Neuron (in vitro differentiated cells): ENCODE measurements around the gene DENND1A.
"Not testable (repeated sequence)": the region's sequence is repeated elsewhere in the genome, so short reads cannot be mapped to it uniquely, and the experiment has no call there.

Experiments
- H2AFZ ChIP-seq: one replicate; pipeline ENCODE4 v1.6.1; 2013; ENCODE audit warnings: low read depth, mild to moderate bottlenecking, inconsistent platforms, low read length, moderate library complexity
- H3K27me3 ChIP-seq: one replicate; pipeline ENCODE4 v1.6.1; 2013; ENCODE audit warnings: low read length; ENCODE audit not compliant: insufficient read depth
- H3K36me3 ChIP-seq: one replicate; pipeline ENCODE4 v1.6.1; 2013; ENCODE audit warnings: low read length; ENCODE audit not compliant: insufficient read depth
- H3K4me1 ChIP-seq: one replicate; pipeline ENCODE4 v1.6.1; 2013; ENCODE audit warnings: low read length; ENCODE audit not compliant: insufficient read depth
- H3K4me3 ChIP-seq: 2 replicates; pipeline ENCODE4 v1.5.1; 2013; ENCODE audit warnings: mild to moderate bottlenecking, low read length, moderate library complexity
- H3K9me3 ChIP-seq: one replicate; pipeline ENCODE4 v1.6.1; 2013; ENCODE audit warnings: low read length

DENND1A gene

DNA sequence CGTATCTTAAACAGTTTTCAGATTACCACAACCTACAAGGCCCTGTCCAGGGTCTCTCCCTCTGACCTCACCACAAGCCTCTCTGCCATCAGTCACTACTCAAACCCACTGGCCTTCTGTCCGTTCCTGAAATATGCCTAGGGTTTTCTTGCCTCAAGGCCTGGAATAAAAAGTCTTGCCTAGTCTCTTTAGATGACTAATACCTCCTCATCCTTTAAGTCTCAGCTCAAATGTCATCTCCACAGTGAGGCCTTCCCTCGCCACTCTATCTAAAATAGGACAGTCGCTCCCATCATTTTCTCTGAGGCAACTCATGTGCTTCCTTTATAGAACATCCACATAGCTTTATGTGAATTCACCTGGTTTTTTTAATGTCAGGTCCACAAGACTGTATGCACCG is 5.2 kb downstream of the DENND1A start:
- H3K27me3 ChIP-seq = no peaks in the 10 kb centered on the region
- peaks cover 17% of the 10 kb centered on the region for H3K4me1 ChIP-seq
- no peak overlapping the region for H2AFZ ChIP-seq
- no peak overlapping the region for H3K4me3 ChIP-seq
- no peaks in the 10 kb centered on the region for H3K36me3 ChIP-seq
- H3K9me3 ChIP-seq = peaks cover 3% of the 10 kb centered on the region

- Histone ChIP-seq H3K27me3 (no peaks in the 10 kb centered on the region), H3K36me3 (no peaks in the 10 kb centered on the region), H2AFZ (no peak overlapping the region), H3K4me3 (no peak overlapping the region), H3K9me3 (peaks cover 5% of the 10 kb centered on the region), H3K4me1 (peaks cover 12% of the 10 kb centered on the region)
Measured at GRCh38 chr9:123923884-123924283, 6.0 kb downstream of the DENND1A start.

- Histone ChIP-seq H3K9me3 (peaks cover 5% of the 10 kb centered on the region), H3K4me1 (peaks cover 7% of the 10 kb centered on the region), H3K36me3 (no peaks in the 10 kb centered on the region), H3K27me3 (no peaks in the 10 kb centered on the region), H2AFZ (no peak overlapping the region), H3K4me3 (no peak overlapping the region)
Measured at GRCh38 chr9:123923377-123923776, 6.5 kb downstream of the DENND1A start.

DNA sequence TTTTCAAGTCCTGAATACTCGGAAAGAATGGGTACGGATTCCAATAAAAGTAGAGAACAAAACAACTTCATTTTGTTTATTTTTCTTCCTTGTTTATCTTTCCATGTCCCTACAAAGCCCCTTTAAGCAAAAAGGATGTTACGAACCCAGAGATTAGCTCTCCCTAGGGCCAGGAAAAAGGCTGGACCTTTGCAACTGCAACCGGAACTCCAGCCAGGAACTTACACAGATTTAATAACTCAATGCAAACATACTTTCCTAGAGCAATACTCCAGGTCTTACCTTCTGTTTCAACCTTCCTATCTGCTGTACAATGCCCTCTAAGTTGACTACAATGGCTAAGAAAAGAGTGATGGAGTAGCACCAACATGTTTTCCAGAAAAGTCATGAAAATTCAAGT is 7.0 kb downstream of the DENND1A start:
- no peak overlapping the region for H2AFZ ChIP-seq
- no peak overlapping the region for H3K4me3 ChIP-seq

GRCh38 chr9:123922431-123922830 is 7.5 kb downstream of the DENND1A start:
- Histone ChIP-seq H3K9me3 (peaks cover 5% of the 10 kb centered on the region), H3K27me3 (no peaks in the 10 kb centered on the region), H3K36me3 (no peaks in the 10 kb centered on the region), H3K4me1 (no peaks in the 10 kb centered on the region), H3K4me3 (no peak overlapping the region), H2AFZ (no peak overlapping the region)

More for the DNA sequence above, 7.0 kb downstream of the DENND1A start:
- Histone ChIP-seq H3K27me3 (no peaks in the 10 kb centered on the region), H3K9me3 (peaks cover 5% of the 10 kb centered on the region), H3K4me1 (peaks cover 2% of the 10 kb centered on the region), H3K36me3 (no peaks in the 10 kb centered on the region)

- Histone ChIP-seq H2AFZ (no peak overlapping the region), H3K4me1 (no peaks in the 10 kb centered on the region), H3K27me3 (no peaks in the 10 kb centered on the region)
Measured at GRCh38 chr9:123914517-123915196, 15.3 kb downstream of the DENND1A start.

DNA sequence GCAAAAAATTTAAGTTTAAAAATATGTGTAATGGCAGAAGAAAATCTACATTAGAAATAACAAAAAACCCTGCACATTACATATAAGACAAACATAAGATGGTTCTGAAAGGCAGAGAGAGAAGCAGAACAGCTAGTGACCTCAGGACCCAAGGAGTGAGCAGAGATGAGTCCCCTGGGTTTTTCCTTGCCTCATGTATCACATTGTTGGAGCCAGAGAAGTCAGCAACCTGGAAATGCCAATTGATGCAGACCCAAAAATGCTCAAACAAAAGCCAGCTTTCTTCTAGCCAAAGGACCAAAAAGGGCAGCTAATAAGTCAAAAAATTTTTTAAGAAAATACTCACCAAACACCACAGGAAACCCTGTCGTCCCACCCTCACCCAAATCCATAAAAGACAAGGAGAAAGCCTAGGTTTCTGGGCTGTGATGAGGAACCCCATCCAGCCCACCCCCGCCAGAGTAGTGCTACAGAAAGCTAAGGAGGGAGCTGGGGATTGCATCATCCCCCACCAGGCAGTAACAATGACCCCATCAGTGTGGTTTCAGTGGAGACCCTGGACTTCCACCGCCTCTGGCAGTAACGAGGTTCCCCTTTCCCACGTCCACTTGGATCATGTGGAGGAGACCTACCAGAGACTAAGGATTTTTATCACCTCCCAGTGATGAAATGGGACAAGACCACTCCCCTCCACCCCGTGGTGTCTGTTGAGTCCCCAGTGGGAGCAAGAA is 17.6 kb downstream of the DENND1A start:
- H3K9me3 ChIP-seq = peaks cover 4% of the 10 kb centered on the region
- no peaks in the 10 kb centered on the region for H3K36me3 ChIP-seq
- H2AFZ ChIP-seq = no peak overlapping the region
- no peak overlapping the region for H3K4me3 ChIP-seq
- no peaks in the 10 kb centered on the region for H3K4me1 ChIP-seq
- no peaks in the 10 kb centered on the region for H3K27me3 ChIP-seq

More at GRCh38 chr9:123914517-123915196, 15.3 kb downstream of the DENND1A start:
- no peak overlapping the region for H3K4me3 ChIP-seq
- peaks cover 6% of the 10 kb centered on the region for H3K9me3 ChIP-seq
- no peaks in the 10 kb centered on the region for H3K36me3 ChIP-seq

- Histone ChIP-seq H3K27me3 (no peaks in the 10 kb centered on the region), H3K4me3 (no peak overlapping the region), H3K9me3 (peaks cover 4% of the 10 kb centered on the region), H3K4me1 (no peaks in the 10 kb centered on the region), H2AFZ (no peak overlapping the region), H3K36me3 (no peaks in the 10 kb centered on the region)
Measured at GRCh38 chr9:123911024-123911423, 18.9 kb downstream of the DENND1A start.

GRCh38 chr9:123909192-123909591 is 20.7 kb downstream of the DENND1A start:
- H3K27me3 ChIP-seq, H3K4me1 ChIP-seq, H3K9me3 ChIP-seq, H2AFZ ChIP-seq, H3K36me3 ChIP-seq, H3K4me3 ChIP-seq: not testable (repeated sequence)

DNA sequence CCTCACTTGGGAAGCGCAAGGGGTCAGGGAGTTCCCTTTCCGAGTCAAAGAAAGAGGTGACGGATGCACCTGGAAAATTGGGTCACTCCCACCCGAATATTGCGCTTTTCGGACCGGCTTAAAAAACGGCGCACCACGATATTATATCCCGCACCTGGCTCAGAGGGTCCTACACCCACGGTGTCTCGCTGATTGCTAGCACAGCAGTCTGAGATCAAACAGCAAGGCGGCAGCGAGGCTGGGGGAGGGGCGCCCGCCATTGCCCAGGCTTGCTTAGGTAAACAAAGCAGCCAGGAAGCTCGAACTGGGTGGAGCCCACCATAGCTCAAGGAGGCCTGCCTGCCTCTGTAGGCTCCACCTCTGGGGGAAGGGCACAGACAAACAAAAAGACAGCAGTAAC is 26.4 kb downstream of the DENND1A start:
- not testable (repeated sequence) for H3K9me3 ChIP-seq, H3K27me3 ChIP-seq, H3K4me3 ChIP-seq, H3K4me1 ChIP-seq, H2AFZ ChIP-seq, H3K36me3 ChIP-seq

DNA sequence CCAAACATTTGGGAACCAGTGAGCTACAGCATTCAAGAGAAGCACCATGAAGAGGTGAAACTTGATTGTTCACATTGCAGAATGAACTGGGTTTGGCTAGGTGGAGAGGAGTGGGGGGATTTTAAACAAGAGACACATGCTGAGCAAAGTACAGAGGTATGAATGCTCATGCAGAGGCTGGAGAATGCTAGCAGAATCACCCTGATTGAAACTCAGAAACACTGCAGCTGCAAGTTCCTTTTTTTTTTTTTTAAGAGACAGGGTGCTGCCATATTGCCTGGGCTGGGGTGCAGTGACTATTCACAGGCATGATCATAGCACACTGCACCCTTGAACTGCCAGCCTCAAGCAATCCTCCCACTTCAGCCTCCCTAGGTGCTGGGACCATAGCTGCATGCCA is 35.1 kb downstream of the DENND1A start:
- no peaks in the 10 kb centered on the region for H3K36me3 ChIP-seq
- H3K27me3 ChIP-seq = no peaks in the 10 kb centered on the region
- H2AFZ ChIP-seq = no peak overlapping the region
- no peak overlapping the region for H3K4me3 ChIP-seq
- H3K9me3 ChIP-seq = peaks cover 4% of the 10 kb centered on the region
- peaks cover 2% of the 10 kb centered on the region for H3K4me1 ChIP-seq

- no peak overlapping the region for H3K4me3 ChIP-seq
- H3K4me1 ChIP-seq = peaks cover 2% of the 10 kb centered on the region
- H3K27me3 ChIP-seq = no peaks in the 10 kb centered on the region
- no peaks in the 10 kb centered on the region for H3K36me3 ChIP-seq
- peaks cover 4% of the 10 kb centered on the region for H3K9me3 ChIP-seq
- no peak overlapping the region for H2AFZ ChIP-seq
Measured at GRCh38 chr9:123893831-123894460, 36.0 kb downstream of the DENND1A start.

DNA sequence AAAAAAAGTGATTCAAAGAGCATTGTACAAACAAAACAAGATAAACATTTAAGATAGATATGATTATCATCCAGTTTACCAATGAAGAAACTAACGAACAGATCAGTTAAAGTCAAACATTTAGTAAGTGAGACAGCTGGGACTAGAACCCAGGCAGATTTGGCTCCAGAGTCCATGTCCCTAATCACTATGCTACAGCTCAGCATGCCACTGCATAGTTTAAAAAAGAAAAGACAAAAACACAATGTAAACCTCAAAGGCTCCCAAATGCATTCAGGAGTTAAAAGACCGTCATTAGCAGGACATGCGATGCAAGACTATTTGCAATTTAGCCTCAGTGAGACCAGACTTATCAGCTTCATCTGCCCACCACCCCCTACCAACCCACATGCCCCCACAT is 36.8 kb downstream of the DENND1A start:
- H3K27me3 ChIP-seq = no peaks in the 10 kb centered on the region
- no peak overlapping the region for H3K4me3 ChIP-seq
- H2AFZ ChIP-seq = no peak overlapping the region
- H3K36me3 ChIP-seq = no peaks in the 10 kb centered on the region
- H3K4me1 ChIP-seq = peaks cover 2% of the 10 kb centered on the region
- peaks cover 4% of the 10 kb centered on the region for H3K9me3 ChIP-seq
